HEK293 (cell line): Measurements from ENCODE around the gene USP46.

Source experiments
- CTCF ChIP-seq: fragments of 450-650 bp; formaldehyde crosslinking; IDR thresholded peaks from 2 replicates; pipeline ENCODE4 v1.5.1; 2016; ENCODE audit warnings: missing biosample characterization, missing genetic modification characterization
- GLIS1 ChIP-seq: fragments of 450-650 bp; formaldehyde crosslinking; IDR thresholded peaks from 2 replicates; pipeline ENCODE4 v1.5.1; 2016; ENCODE audit warnings: missing biosample characterization, missing genetic modification characterization
- KLF7 ChIP-seq: fragments of 450-650 bp; formaldehyde crosslinking; IDR thresholded peaks from 2 replicates; pipeline ENCODE4 v1.5.1; 2016; ENCODE audit warnings: missing biosample characterization, missing genetic modification characterization, borderline replicate concordance
- TRIM28 ChIP-seq: IDR thresholded peaks from 2 replicates; pipeline ENCODE4 v1.6.1; 2011; ENCODE audit warnings: low read length, control low read depth, borderline replicate concordance
- ZNF184 ChIP-seq: fragments of 450-650 bp; IDR thresholded peaks from 2 replicates; pipeline ENCODE4 v1.5.1; 2018; ENCODE audit warnings: missing biosample characterization, mild to moderate bottlenecking, missing genetic modification characterization
- ZNF544 ChIP-seq: fragments of 450-650 bp; formaldehyde crosslinking; IDR thresholded peaks from 2 replicates; pipeline ENCODE4 v1.5.0; 2017; ENCODE audit warnings: missing biosample characterization, missing genetic modification characterization
- ZNF621 ChIP-seq: fragments of 450-650 bp; formaldehyde crosslinking; IDR thresholded peaks from 2 replicates; pipeline ENCODE4 v1.5.1; 2017; ENCODE audit warnings: missing biosample characterization, missing genetic modification characterization
- ZNF707 ChIP-seq: fragments of 450-650 bp; formaldehyde crosslinking; IDR thresholded peaks from 2 replicates; pipeline ENCODE4 v1.5.1; 2016; ENCODE audit warnings: missing biosample characterization, missing genetic modification characterization
- ZNF776 ChIP-seq: fragments of 450-650 bp; formaldehyde crosslinking; IDR thresholded peaks from 2 replicates; pipeline ENCODE4 v1.5.0; 2017; ENCODE audit warnings: missing biosample characterization, missing genetic modification characterization, borderline replicate concordance
- TF ChIP-seq, protein P1 (sequence below): fragments of 450-650 bp; formaldehyde crosslinking; IDR thresholded peaks from 2 replicates; pipeline ENCODE4 v1.5.1; 2016; ENCODE audit warnings: missing biosample characterization, missing genetic modification characterization

DNA sequence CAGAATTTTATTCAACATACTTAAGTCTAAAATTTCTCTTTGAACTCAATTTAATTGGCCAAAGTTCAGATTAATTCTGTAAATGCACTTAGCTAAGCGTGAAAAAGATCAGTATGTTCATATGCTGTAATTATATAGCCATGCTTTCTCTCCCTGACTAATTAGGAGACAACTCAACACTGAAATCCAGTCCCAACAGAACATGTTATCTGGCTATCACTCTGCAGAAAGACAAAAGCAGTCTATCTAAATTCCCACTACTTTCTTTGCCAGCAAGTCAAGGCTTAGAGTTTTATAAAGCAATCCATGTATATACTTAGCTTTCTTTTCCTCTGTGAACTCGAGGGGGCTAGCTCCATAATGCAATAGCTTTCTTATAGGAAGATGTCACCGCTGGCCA, 16.0 kb upstream of the USP46 start:
- TF ChIP-seq ZNF544 (tag by site-specific recombination) (no peak), GLIS1 (no peak), ZNF707 (tag by site-specific recombination) (no peak), ZNF621 (tag by site-specific recombination) (no peak), KLF7 (tag by site-specific recombination) (no peak), ZNF776 (tag by site-specific recombination) (no peak), ZNF184 (no peak), TRIM28 (no peak), CTCF (tag by site-specific recombination) (no peak)
- TF ChIP-seq, protein P1, sequence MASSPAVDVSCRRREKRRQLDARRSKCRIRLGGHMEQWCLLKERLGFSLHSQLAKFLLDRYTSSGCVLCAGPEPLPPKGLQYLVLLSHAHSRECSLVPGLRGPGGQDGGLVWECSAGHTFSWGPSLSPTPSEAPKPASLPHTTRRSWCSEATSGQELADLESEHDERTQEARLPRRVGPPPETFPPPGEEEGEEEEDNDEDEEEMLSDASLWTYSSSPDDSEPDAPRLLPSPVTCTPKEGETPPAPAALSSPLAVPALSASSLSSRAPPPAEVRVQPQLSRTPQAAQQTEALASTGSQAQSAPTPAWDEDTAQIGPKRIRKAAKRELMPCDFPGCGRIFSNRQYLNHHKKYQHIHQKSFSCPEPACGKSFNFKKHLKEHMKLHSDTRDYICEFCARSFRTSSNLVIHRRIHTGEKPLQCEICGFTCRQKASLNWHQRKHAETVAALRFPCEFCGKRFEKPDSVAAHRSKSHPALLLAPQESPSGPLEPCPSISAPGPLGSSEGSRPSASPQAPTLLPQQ (tag by site-specific recombination), result no peak
